Neuronal stem cell (in vitro differentiated cells): ENCODE results near the gene TMEM61.
A peak's percentile ranks its signal among the peaks of the same experiment; 100 is the strongest.

ENCODE experiments used
- DNase-seq: peaks from one replicate; pipeline ENCODE4 v3.0.0-alpha.2; 2013; ENCODE audit warnings: low spot score
- H2AFZ ChIP-seq: one replicate; pipeline ENCODE4 v1.6.1; 2013; ENCODE audit warnings: mild to moderate bottlenecking, low read length, inconsistent platforms
- H2AK5ac ChIP-seq: 2 replicates; pipeline ENCODE4 v1.6.1; 2013; ENCODE audit warnings: low read depth, mild to moderate bottlenecking, inconsistent platforms, low read length, moderate library complexity, mixed read lengths
- H2BK120ac ChIP-seq: 2 replicates; pipeline ENCODE4 v1.6.1; 2013; ENCODE audit warnings: low read depth, mild to moderate bottlenecking, inconsistent platforms, low read length, moderate library complexity, mixed read lengths
- H2BK12ac ChIP-seq: one replicate; pipeline ENCODE4 v1.6.1; 2013; ENCODE audit warnings: low read length, inconsistent platforms
- H2BK15ac ChIP-seq: 2 replicates; pipeline ENCODE4 v1.6.1; 2013; ENCODE audit warnings: mild to moderate bottlenecking, low read length, inconsistent platforms, mixed read lengths
- H2BK5ac ChIP-seq: one replicate; pipeline ENCODE4 v1.6.1; 2013; ENCODE audit warnings: inconsistent platforms, mild to moderate bottlenecking, low read length, moderate library complexity
- H3K14ac ChIP-seq: one replicate; pipeline ENCODE4 v1.6.1; 2013; ENCODE audit warnings: low read length, inconsistent platforms
- H3K18ac ChIP-seq: 2 replicates; pipeline ENCODE4 v1.6.1; 2013; ENCODE audit warnings: low read length, inconsistent platforms
- H3K23ac ChIP-seq: 2 replicates; pipeline ENCODE4 v1.6.1; 2013; ENCODE audit warnings: low read depth, mild to moderate bottlenecking, mixed read lengths, low read length, inconsistent platforms; ENCODE audit not compliant: poor library complexity
- H3K27ac ChIP-seq: replicated peaks from 3 replicates; pipeline ENCODE4 v1.5.1; 2013; ENCODE audit warnings: low read length, inconsistent platforms
- H3K27me3 ChIP-seq, 3 experiments: 2 replicates each; pipeline ENCODE4 v1.6.1; 2013; ENCODE audit warnings: low read length in 3 of 3, mild to moderate bottlenecking in 2 of 3, inconsistent platforms in 1 of 3, low read depth in 1 of 3, mixed read lengths in 1 of 3, moderate library complexity in 1 of 3; ENCODE audit not compliant: control insufficient read depth in 3 of 3, insufficient read depth in 3 of 3
- H3K36me3 ChIP-seq, 2 donors: replicated peaks in 1 of 2; 2 replicates each; pipeline ENCODE4 v1.6.1; 2013; ENCODE audit warnings: low read length in 2 of 2; ENCODE audit not compliant: control insufficient read depth in 2 of 2, insufficient read depth in 2 of 2
- H3K4ac ChIP-seq: 2 replicates; pipeline ENCODE4 v1.6.1; 2013; ENCODE audit warnings: inconsistent platforms, mild to moderate bottlenecking, low read length, moderate library complexity
- H3K4me1 ChIP-seq, 2 donors: 1 replicate in 1 of 2; 2 replicates in 1 of 2; pipeline ENCODE4 v1.6.1; 2013; ENCODE audit warnings: low read length in 2 of 2, low read depth in 1 of 2; ENCODE audit not compliant: control insufficient read depth in 2 of 2, insufficient read depth in 1 of 2
- H3K4me2 ChIP-seq: one replicate; pipeline ENCODE4 v1.6.1; 2013; ENCODE audit warnings: mild to moderate bottlenecking, low read length, inconsistent platforms; ENCODE audit not compliant: insufficient read depth, poor library complexity, severe bottlenecking
- H3K4me3 ChIP-seq, 2 donors: 2 replicates each; pipeline ENCODE4 v1.5.1; 2013; ENCODE audit warnings: low read length in 2 of 2, mild to moderate bottlenecking in 2 of 2, inconsistent platforms in 1 of 2, moderate library complexity in 1 of 2
- H3K79me1 ChIP-seq: one replicate; pipeline ENCODE4 v1.6.1; 2013; ENCODE audit warnings: low read depth, mild to moderate bottlenecking, inconsistent platforms, low read length, moderate library complexity
- H3K9ac ChIP-seq: one replicate; pipeline ENCODE4 v1.6.1; 2013; ENCODE audit warnings: mild to moderate bottlenecking, low read depth, low read length, inconsistent platforms; ENCODE audit not compliant: poor library complexity
- H3K9me3 ChIP-seq, 2 donors: replicated peaks in 1 of 2; 2 replicates each; pipeline versions ENCODE3 to v1.6.1; 2013; ENCODE audit warnings: low read length in 2 of 2, mild to moderate bottlenecking in 2 of 2, inconsistent platforms in 1 of 2, low read depth in 1 of 2, mixed read lengths in 1 of 2, moderate library complexity in 1 of 2; ENCODE audit not compliant: control insufficient read depth in 2 of 2, insufficient read depth in 1 of 2
- H4K8ac ChIP-seq: one replicate; pipeline ENCODE4 v1.6.1; 2013; ENCODE audit warnings: low read depth, mild to moderate bottlenecking, inconsistent platforms, low read length, moderate library complexity
- H4K91ac ChIP-seq: one replicate; pipeline ENCODE4 v1.6.1; 2013; ENCODE audit warnings: low read length, low read depth, mild to moderate bottlenecking, inconsistent platforms; ENCODE audit not compliant: poor library complexity
- WGBS, 2 donors: extraction: QIAGEN DNeasy Blood & Tissue Kit; methylation state at CpG; one replicate each; pipeline ENCODE4 v1.1.7; 2013; ENCODE audit warnings: missing lambda C conversion rate in 2 of 2, mixed read lengths in 1 of 2; ENCODE audit not compliant: insufficient read length in 2 of 2, insufficient replicate concordance in 1 of 2; ENCODE audit errors: extremely low coverage in 2 of 2; 5-methylcytosine and 5-hydroxymethylcytosine counted together

The TMEM61 gene

DNA sequence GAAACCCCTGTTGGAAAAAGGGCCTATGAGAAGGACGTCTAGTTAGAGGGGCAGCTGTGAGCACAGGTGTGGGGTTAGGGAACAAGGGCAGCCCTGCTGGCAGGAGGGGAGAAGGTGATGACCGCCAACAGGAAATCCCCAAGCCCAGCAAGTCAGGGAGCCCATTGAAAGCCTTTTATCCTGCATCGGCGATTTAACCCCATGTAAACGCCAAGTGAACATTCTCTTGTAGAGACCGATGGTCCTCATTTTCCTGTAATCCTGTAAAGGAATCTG lies 17.2 kb downstream of the TMEM61 start:
- H3K9me3 ChIP-seq, result peaks cover 0 to 8% of the 10 kb centered on the region in 2 donors
- no peak for DNase-seq
- WGBS, 2 donors, result no CpG with 5 or more reads among the region's 6 CpGs

DNA sequence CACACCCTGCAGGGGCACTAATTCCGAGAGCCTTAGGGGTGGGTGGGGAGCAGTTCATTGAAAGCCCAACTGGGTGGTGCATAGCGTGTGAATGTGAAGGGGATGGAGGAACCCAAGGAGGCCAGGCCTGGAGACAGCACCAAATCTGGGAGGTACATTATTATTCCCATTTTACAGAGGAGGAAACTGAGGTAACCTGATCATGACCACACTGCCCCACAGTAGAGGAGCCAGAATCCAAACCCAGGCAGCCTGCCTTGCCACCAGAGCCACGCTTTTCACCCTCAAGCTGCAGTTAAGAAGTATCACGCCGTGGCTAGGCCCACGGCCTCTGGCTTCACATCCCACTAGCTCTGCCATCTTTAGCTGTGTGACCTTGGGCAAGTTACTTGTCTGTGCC lies 17.7 kb downstream of the TMEM61 start:
- Histone ChIP-seq H3K4me1 (peaks cover 3 to 12% of the 10 kb centered on the region in 2 donors), H3K14ac (no peak overlapping the region), H3K18ac (no peak overlapping the region), H3K27ac (no peak overlapping the region), H2BK12ac (no peak overlapping the region), H3K4me2 (no peak overlapping the region), H3K9me3 (peaks cover 0 to 10% of the 10 kb centered on the region in 2 donors), H3K9ac (no peak overlapping the region), H3K4me3 (no peak overlapping the region), H2BK5ac (no peak overlapping the region), H2BK120ac (no peak overlapping the region), H4K91ac (no peak overlapping the region), H3K36me3 (no peaks in the 10 kb centered on the region), H3K27me3 (peaks cover 7 to 74% (median 35%) of the 10 kb centered on the region in 3 experiments), H3K23ac (no peak overlapping the region), H2BK15ac (no peak overlapping the region), H2AK5ac (peak overlapping the region; percentile 21), H2AFZ (no peak overlapping the region), H3K4ac (no peak overlapping the region), H3K79me1 (no peaks in the 10 kb centered on the region), H4K8ac (no peak overlapping the region)
- no CpG with 5 or more reads among the region's 6 CpGs for WGBS, 2 donors
- no peak for DNase-seq

More for the DNA sequence above, 17.2 kb downstream of the TMEM61 start:
- H4K8ac ChIP-seq, result no peak overlapping the region
- H4K91ac ChIP-seq, result no peak overlapping the region
- no peak overlapping the region for H3K9ac ChIP-seq
- H2BK5ac ChIP-seq, result no peak overlapping the region
- H3K18ac ChIP-seq, result no peak overlapping the region
- H3K27ac ChIP-seq, result no peak overlapping the region
- H3K23ac ChIP-seq, result no peak overlapping the region
- no peak overlapping the region for H2BK15ac ChIP-seq
- no peak overlapping the region for H3K14ac ChIP-seq
- H2BK12ac ChIP-seq, result no peak overlapping the region
- no peak overlapping the region for H2AFZ ChIP-seq
- H2BK120ac ChIP-seq, result no peak overlapping the region
- no peak overlapping the region for H2AK5ac ChIP-seq
- no peak overlapping the region for H3K4me3 ChIP-seq
- no peaks in the 10 kb centered on the region for H3K36me3 ChIP-seq
- H3K79me1 ChIP-seq, result no peaks in the 10 kb centered on the region
- no peak overlapping the region for H3K4ac ChIP-seq
- no peak overlapping the region for H3K4me2 ChIP-seq
- H3K27me3 ChIP-seq, result peaks cover 7 to 74% (median 35%) of the 10 kb centered on the region in 3 experiments
- peaks cover 3 to 12% of the 10 kb centered on the region in 2 donors for H3K4me1 ChIP-seq

GRCh38 chr1:54998677-54999076 lies 18.2 kb downstream of the TMEM61 start, which contains the start of gene BSND:
BSND (plus strand) TSS chr1:54998933; CDS start chr1:54999187, 254 bp downstream.
- no peak within 1 kb of the TSS for H3K27ac ChIP-seq
- no peak within 1 kb of the TSS for H2BK15ac ChIP-seq
- H3K4me1 ChIP-seq, result peaks cover 3 to 12% of the 10 kb centered on the region in 2 donors
- H3K36me3 ChIP-seq, result no peaks in the 10 kb centered on the region
- H3K4ac ChIP-seq, result no peak within 1 kb of the TSS
- peak within 1 kb of the TSS; percentile 21 for H2AK5ac ChIP-seq
- H2AFZ ChIP-seq, result no peak within 1 kb of the TSS
- no peak within 1 kb of the TSS for H2BK120ac ChIP-seq
- WGBS, 2 donors, result no CpG with 5 or more reads among the region's 7 CpGs
- no peak for DNase-seq
- no peak within 1 kb of the TSS for H2BK12ac ChIP-seq
- H3K14ac ChIP-seq, result no peak within 1 kb of the TSS
- no peak within 1 kb of the TSS for H3K23ac ChIP-seq
- H4K91ac ChIP-seq, result no peak within 1 kb of the TSS
- H3K4me3 ChIP-seq, result no peak within 1 kb of the TSS
- H3K9me3 ChIP-seq, result peaks cover 0 to 10% of the 10 kb centered on the region in 2 donors
- no peak within 1 kb of the TSS for H4K8ac ChIP-seq
- H3K79me1 ChIP-seq, result no peaks in the 10 kb centered on the region
- H3K27me3 ChIP-seq, result peaks cover 7 to 74% (median 35%) of the 10 kb centered on the region in 3 experiments
- H3K4me2 ChIP-seq, result no peak within 1 kb of the TSS
- H3K9ac ChIP-seq, result no peak within 1 kb of the TSS
- H3K18ac ChIP-seq, result peak within 1 kb of the TSS; percentile 11
- H2BK5ac ChIP-seq, result no peak within 1 kb of the TSS

DNA sequence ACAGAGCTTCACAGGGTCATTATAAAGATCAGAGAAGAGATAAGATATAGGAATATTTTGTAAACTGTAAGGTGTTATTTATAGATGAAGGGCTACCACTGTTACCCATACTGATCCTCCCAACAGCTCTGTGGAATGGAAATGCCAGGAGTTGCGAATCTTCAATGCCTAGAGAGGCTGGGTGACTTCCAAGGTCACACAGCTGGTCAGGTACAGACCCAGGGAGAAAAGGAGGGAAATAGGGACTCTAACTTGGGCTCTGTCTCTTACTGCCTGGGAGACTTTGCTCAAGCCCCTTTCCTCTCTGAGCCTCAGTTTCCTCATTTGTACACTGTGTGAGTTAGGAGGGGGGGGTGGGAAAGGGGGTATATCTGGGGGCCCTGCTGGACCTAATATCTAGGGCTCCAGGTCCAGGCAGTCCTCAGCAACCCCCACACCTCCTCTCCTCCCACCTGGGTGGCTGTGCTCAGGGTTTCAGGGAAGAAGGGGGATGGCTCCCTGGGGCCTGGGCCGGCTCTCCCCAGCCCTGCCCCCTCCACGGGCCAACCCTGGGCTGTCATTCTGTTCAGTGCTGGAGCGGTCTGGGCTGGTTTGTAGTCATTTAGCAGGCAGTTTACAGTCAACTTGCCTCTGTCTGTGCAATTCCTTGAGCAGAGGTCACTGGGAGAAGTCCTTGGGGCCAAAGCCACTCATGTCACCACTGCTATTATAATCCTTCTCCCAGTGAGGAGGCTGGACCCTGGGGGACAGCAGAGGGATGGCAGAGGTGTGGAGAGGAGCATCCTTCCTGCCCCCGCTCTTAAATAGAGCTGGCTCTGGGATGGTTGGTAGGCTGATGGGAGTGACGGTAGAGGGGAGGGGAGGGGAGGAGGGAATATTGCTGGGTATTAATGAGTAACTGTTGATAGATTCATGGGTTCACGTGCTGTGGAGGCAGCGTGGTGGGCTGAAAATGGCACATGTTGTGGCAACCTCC lies 20.0 kb downstream of the TMEM61 start:
- Histone ChIP-seq H3K27me3 (peaks cover 7 to 59% (median 35%) of the 10 kb centered on the region in 3 experiments), H3K4me2 (no peak overlapping the region), H4K91ac (no peak overlapping the region), H2BK120ac (no peak overlapping the region), H3K23ac (no peak overlapping the region), H2BK12ac (no peak overlapping the region), H2BK5ac (no peak overlapping the region), H3K9ac (no peak overlapping the region), H3K9me3 (peaks cover 0 to 10% of the 10 kb centered on the region in 2 donors), H3K4me1 (peaks cover 0 to 3% of the 10 kb centered on the region in 2 donors), H3K36me3 (no peaks in the 10 kb centered on the region), H3K14ac (no peak overlapping the region), H4K8ac (no peak overlapping the region), H3K27ac (no peak overlapping the region), H3K18ac (no peak overlapping the region), H2AK5ac (no peak overlapping the region), H2AFZ (no peak overlapping the region), H3K4me3 (no peak overlapping the region), H3K4ac (peak overlapping the region; percentile 44), H3K79me1 (no peaks in the 10 kb centered on the region), H2BK15ac (no peak overlapping the region)
- no peak for DNase-seq
- no CpG with 5 or more reads among the region's 8 CpGs for WGBS, 2 donors
